ENCODE data around the gene OCRL.

DNA sequence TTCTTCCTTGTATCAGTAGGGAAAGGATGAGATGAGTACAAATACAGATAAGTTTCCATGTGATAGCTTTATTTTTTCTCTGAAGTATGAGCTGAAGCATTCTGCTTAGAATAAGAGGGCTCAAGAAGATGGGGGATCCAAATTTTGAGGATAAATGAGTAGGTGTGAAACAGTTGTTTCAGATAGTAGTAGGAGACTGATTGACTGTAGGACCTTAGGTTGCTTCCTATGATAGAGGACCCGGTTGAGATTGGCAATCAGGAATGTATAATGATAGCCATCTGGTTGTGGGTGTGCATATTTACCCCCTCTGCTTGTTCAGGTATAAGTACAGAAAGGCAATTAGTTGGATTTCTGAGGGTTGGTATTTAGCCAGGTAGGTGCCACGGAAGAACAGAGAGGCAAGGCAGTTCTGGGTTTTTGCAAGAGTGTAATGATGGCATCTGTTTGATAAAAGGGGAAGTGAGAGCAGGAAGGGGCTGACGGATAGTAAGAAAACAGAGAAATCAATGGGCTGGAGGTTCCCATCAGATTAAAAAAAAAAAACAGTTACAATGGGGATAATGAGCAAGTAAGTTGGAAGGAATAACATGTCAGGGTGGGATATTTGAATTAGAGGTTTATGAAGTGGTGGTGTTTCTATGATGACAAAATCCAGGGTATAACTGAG lies 13.7 kb downstream of the OCRL start:
- TF ChIP-seq GATA2 (IDR thresholded peaks at IDR 0.05; ENCODE audit: low read depth, low read length) (no peak), GATA3 (IDR thresholded peaks at IDR 0.05; ENCODE audit: low read depth, low read length) (no peak)
